Muscle layer of duodenum (tissue), 2 donors: ENCODE measurements around the gene KIF5A.

ENCODE experiments used
- H3K27ac ChIP-seq: one replicate; pipeline ENCODE4 v1.7.0; 2013; ENCODE audit warnings: mild to moderate bottlenecking, low read length
- H3K27me3 ChIP-seq: one replicate; pipeline ENCODE4 v1.7.0; 2013; ENCODE audit warnings: low read depth, mild to moderate bottlenecking, control low read depth, low read length
- H3K36me3 ChIP-seq, 2 donors: one replicate each; pipeline ENCODE4 v1.7.0; 2013; ENCODE audit warnings: low read length in 2 of 2, control low read depth in 1 of 2, mild to moderate bottlenecking in 1 of 2; ENCODE audit not compliant: insufficient read depth in 2 of 2, control insufficient read depth in 1 of 2
- H3K4me1 ChIP-seq, 2 donors: one replicate each; pipeline ENCODE4 v1.7.0; 2013; ENCODE audit warnings: low read length in 2 of 2, mild to moderate bottlenecking in 2 of 2, control low read depth in 1 of 2, moderate library complexity in 1 of 2; ENCODE audit not compliant: insufficient read depth in 2 of 2, control insufficient read depth in 1 of 2
- H3K4me3 ChIP-seq, 2 donors: one replicate each; pipeline ENCODE4 v1.7.0; 2013; ENCODE audit warnings: low read length in 2 of 2, low read depth in 1 of 2, mild to moderate bottlenecking in 1 of 2
- H3K9me3 ChIP-seq, 2 donors: one replicate each; pipeline ENCODE4 v1.7.0; 2013; ENCODE audit warnings: low read length in 2 of 2, control low read depth in 1 of 2, mild to moderate bottlenecking in 1 of 2; ENCODE audit not compliant: control insufficient read depth in 1 of 2
- donor health status: healthy.

KIF5A gene

GRCh38 chr12:57541001-57541400, 8.8 kb upstream of the KIF5A start:
- Histone ChIP-seq H3K27me3 (no peaks in the 10 kb centered on the region), H3K4me3 (no peak overlapping the region), H3K36me3 (peaks cover 16 to 22% of the 10 kb centered on the region in 2 donors), H3K4me1 (peaks cover 5 to 17% of the 10 kb centered on the region in 2 donors), H3K27ac (no peak overlapping the region), H3K9me3 (no peaks in the 10 kb centered on the region)

- Histone ChIP-seq H3K4me3 (no peak overlapping the region), H3K27me3 (no peaks in the 10 kb centered on the region), H3K4me1 (peaks cover 7 to 21% of the 10 kb centered on the region in 2 donors), H3K36me3 (peaks cover 16 to 22% of the 10 kb centered on the region in 2 donors), H3K27ac (no peak overlapping the region), H3K9me3 (no peaks in the 10 kb centered on the region)
These were observed 8.1 kb upstream of the KIF5A start for GRCh38 chr12:57541717-57542116.

GRCh38 chr12:57543581-57543980, 6.3 kb upstream of the KIF5A start:
- Histone ChIP-seq H3K4me3 (no peak overlapping the region), H3K9me3 (no peaks in the 10 kb centered on the region), H3K36me3 (peaks cover 7 to 15% of the 10 kb centered on the region in 2 donors), H3K4me1 (peaks cover 7 to 25% of the 10 kb centered on the region in 2 donors), H3K27me3 (peaks cover 8% of the 10 kb centered on the region), H3K27ac (no peak overlapping the region)

- peaks cover 0 to 5% of the 10 kb centered on the region in 2 donors for H3K36me3 ChIP-seq
- peak overlapping the region; percentile 89 for H3K27ac ChIP-seq
- H3K27me3 ChIP-seq = peaks cover 17% of the 10 kb centered on the region
- no peaks in the 10 kb centered on the region for H3K9me3 ChIP-seq
- H3K4me3 ChIP-seq = peak overlapping the region; percentile 85 to 94
- peaks cover 7 to 38% of the 10 kb centered on the region in 2 donors for H3K4me1 ChIP-seq
These were observed 3.9 kb upstream of the KIF5A start for GRCh38 chr12:57545809-57546437.

- Histone ChIP-seq H3K4me1 (peaks cover 7 to 35% of the 10 kb centered on the region in 2 donors), H3K9me3 (no peaks in the 10 kb centered on the region), H3K27ac (peak within 1 kb of the TSS; percentile 89), H3K36me3 (peaks cover 0 to 2% of the 10 kb centered on the region in 2 donors), H3K27me3 (peaks cover 17% of the 10 kb centered on the region), H3K4me3 (peak within 1 kb of the TSS; percentile 85 to 94)
These were observed 3.2 kb upstream of the KIF5A start, which contains the start of gene DCTN2 for GRCh38 chr12:57546438-57547287. DCTN2 (minus strand) TSS chr12:57547192; CDS start chr12:57547063, 129 bp downstream.

- Histone ChIP-seq H3K36me3 (no peaks in the 10 kb centered on the region), H3K9me3 (no peaks in the 10 kb centered on the region), H3K4me3 (peak overlapping the region; percentile 85 to 94), H3K4me1 (peaks cover 7 to 35% of the 10 kb centered on the region in 2 donors), H3K27ac (peak overlapping the region; percentile 89), H3K27me3 (peaks cover 17% of the 10 kb centered on the region)
These were observed 2.4 kb upstream of the KIF5A start for GRCh38 chr12:57547288-57548012.

GRCh38 chr12:57548013-57548315, 1.9 kb upstream of the KIF5A start:
- H3K4me3 ChIP-seq = no peak overlapping the region

GRCh38 chr12:57548488-57548887, 1.4 kb upstream of the KIF5A start:
- Histone ChIP-seq H3K9me3 (no peaks in the 10 kb centered on the region), H3K4me1 (peaks cover 7 to 35% of the 10 kb centered on the region in 2 donors), H3K4me3 (no peak overlapping the region), H3K36me3 (no peaks in the 10 kb centered on the region), H3K27ac (no peak overlapping the region), H3K27me3 (peaks cover 17% of the 10 kb centered on the region)

More at GRCh38 chr12:57548013-57548315, 1.9 kb upstream of the KIF5A start:
- Histone ChIP-seq H3K4me1 (peaks cover 7 to 35% of the 10 kb centered on the region in 2 donors), H3K9me3 (no peaks in the 10 kb centered on the region), H3K27me3 (peaks cover 17% of the 10 kb centered on the region), H3K27ac (no peak overlapping the region), H3K36me3 (no peaks in the 10 kb centered on the region)

- Histone ChIP-seq H3K27ac (no peak overlapping the region), H3K9me3 (no peaks in the 10 kb centered on the region), H3K36me3 (no peaks in the 10 kb centered on the region), H3K4me3 (peak overlapping the region in 1 of 2 donors; percentile 70), H3K27me3 (peaks cover 17% of the 10 kb centered on the region), H3K4me1 (peaks cover 7 to 35% of the 10 kb centered on the region in 2 donors)
These were observed 488 bp upstream of the KIF5A start for GRCh38 chr12:57549203-57549908.

- H3K27ac ChIP-seq = no peak overlapping the region
These were observed 1.1 kb downstream of the KIF5A start for GRCh38 chr12:57550641-57551549.

More at GRCh38 chr12:57550641-57551549, 1.1 kb downstream of the KIF5A start:
- peaks cover 17% of the 10 kb centered on the region for H3K27me3 ChIP-seq
- peaks cover 3 to 22% of the 10 kb centered on the region in 2 donors for H3K4me1 ChIP-seq
- H3K9me3 ChIP-seq = no peaks in the 10 kb centered on the region
- H3K36me3 ChIP-seq = no peaks in the 10 kb centered on the region
- peak overlapping the region in 1 of 2 donors; percentile 70 for H3K4me3 ChIP-seq
